Prostate gland (tissue), 2 donors: Measurements from ENCODE around the gene OSBPL2.

Source experiments
- POLR2A ChIP-seq: fragments of 450-650 bp; IDR thresholded peaks from one replicate; pipeline ENCODE4 v1.6.1; 2016; ENCODE audit warnings: antibody characterized with exemption, mild to moderate bottlenecking
- POLR2AphosphoS5 ChIP-seq: sonication (generic); formaldehyde crosslinking; IDR thresholded peaks from one replicate; pipeline ENCODE4 v1.6.1; 2017; ENCODE audit warnings: antibody characterized with exemption
- TF ChIP-seq, protein P1 (sequence below), 4 experiments: fragments of 200-600 bp in 2 of 4; fragments of 450-650 bp in 2 of 4; sonication (generic) in 2 of 4; IDR thresholded peaks; 1 replicate in 3 of 4; 2 replicates in 1 of 4; pipeline ENCODE4 v1.5.1; 2016 to 2019; ENCODE audit warnings: antibody characterized with exemption in 4 of 4, mild to moderate bottlenecking in 2 of 4, moderate library complexity in 2 of 4

DNA sequence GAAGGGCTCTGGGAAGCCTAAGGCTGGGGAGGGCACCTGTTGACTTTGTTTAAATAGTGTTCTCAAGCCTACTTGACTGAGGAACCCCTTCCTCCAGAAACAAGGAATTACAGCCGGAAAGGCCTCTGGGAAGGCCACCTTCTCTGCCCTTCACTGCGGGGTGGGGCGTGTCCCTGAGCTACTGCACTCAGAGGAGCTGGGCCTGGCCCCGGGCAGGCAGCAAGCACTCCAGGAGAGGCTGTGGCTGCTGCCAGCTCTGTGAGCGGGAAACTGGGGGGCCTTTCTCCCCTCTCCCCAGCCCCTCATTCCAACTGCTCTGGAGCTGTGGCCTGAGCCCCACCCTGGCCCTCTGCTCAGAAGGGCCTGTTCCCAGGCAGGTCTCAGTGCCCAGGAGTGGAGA, 4.0 kb upstream of the OSBPL2 start:
- TF ChIP-seq, protein P1, sequence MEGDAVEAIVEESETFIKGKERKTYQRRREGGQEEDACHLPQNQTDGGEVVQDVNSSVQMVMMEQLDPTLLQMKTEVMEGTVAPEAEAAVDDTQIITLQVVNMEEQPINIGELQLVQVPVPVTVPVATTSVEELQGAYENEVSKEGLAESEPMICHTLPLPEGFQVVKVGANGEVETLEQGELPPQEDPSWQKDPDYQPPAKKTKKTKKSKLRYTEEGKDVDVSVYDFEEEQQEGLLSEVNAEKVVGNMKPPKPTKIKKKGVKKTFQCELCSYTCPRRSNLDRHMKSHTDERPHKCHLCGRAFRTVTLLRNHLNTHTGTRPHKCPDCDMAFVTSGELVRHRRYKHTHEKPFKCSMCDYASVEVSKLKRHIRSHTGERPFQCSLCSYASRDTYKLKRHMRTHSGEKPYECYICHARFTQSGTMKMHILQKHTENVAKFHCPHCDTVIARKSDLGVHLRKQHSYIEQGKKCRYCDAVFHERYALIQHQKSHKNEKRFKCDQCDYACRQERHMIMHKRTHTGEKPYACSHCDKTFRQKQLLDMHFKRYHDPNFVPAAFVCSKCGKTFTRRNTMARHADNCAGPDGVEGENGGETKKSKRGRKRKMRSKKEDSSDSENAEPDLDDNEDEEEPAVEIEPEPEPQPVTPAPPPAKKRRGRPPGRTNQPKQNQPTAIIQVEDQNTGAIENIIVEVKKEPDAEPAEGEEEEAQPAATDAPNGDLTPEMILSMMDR (IDR thresholded peaks at IDR 0.05): no peak
- TF ChIP-seq POLR2A (no peak), POLR2AphosphoS5 (no peak)
